Large intestine (tissue), 3 donors: Measurements from ENCODE around the gene PLA2G15. TPM values are rescaled to one million over a fixed set of nuclear protein-coding genes. Genes with fewer than 3 reads are reported as not detected.
"Not testable (repeated sequence)": the region's sequence is repeated elsewhere in the genome, so short reads cannot be mapped to it uniquely, and the experiment has no call there.

Experiments
- DNase-seq, 2 donors: peaks; one replicate each; pipeline versions ENCODE4 v3.0.0 to v3.0.0-alpha.2; 2013
- H3K27ac ChIP-seq: one replicate; pipeline ENCODE4 v1.5.1; 2013; ENCODE audit warnings: low read length
- H3K27me3 ChIP-seq: 2 replicates; pipeline ENCODE4 v1.6.1; 2013; ENCODE audit warnings: low read length; ENCODE audit not compliant: control insufficient read depth, insufficient read depth
- H3K36me3 ChIP-seq: 2 replicates; pipeline ENCODE4 v1.6.1; 2013; ENCODE audit warnings: low read length; ENCODE audit not compliant: control insufficient read depth, insufficient read depth
- H3K4me1 ChIP-seq: one replicate; pipeline ENCODE4 v1.6.1; 2013; ENCODE audit warnings: low read length; ENCODE audit not compliant: control insufficient read depth, insufficient read depth
- H3K4me3 ChIP-seq: one replicate; pipeline ENCODE4 v1.5.1; 2013; ENCODE audit warnings: low read length
- H3K9me3 ChIP-seq: one replicate; pipeline ENCODE4 v1.6.1; 2013; ENCODE audit warnings: mild to moderate bottlenecking, low read depth, low read length, moderate library complexity; ENCODE audit not compliant: control insufficient read depth
- WGBS: methylation state at CpG from one replicate; pipeline ENCODE4 v1.1.5; 2013; ENCODE audit warnings: low lambda C conversion rate; ENCODE audit not compliant: insufficient coverage; 5-methylcytosine and 5-hydroxymethylcytosine counted together
- polyA plus RNA-seq: library from polyadenylated mRNA; unstranded; fragments of 120-200 nt; gene quantifications from one replicate; pipeline ENCODE4 v1.2.1, GENCODE V29; 2013

PLA2G15 gene
- polyA plus RNA-seq, 1 donor, result 18.7 TPM

DNA sequence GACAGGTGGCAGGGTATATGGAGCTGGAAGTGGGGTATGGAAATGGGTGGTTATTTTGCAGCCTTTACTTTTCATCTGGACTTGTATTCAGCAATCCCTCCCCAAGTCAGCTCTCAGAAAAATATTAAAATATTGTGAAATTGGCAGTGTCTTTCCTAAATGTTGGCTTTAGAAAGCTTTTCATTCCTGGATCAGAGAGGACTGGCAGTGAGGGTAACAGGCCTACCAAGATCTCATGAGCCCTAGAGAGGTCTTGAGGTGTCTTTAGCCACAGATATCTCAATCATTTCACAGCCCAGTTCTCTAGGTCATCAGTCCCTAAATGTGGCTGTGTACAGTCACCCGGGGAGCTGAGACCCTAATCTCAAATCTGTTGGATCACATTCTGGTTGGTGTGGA is 43.1 kb downstream of the PLA2G15 start:
- no peak for DNase-seq
- no peak overlapping the region for H3K27ac ChIP-seq
- H3K27me3 ChIP-seq, result no peaks in the 10 kb centered on the region
- WGBS, result no CpG with 5 or more reads among the region's 1 CpG
- H3K4me1 ChIP-seq, result no peaks in the 10 kb centered on the region
- no peak overlapping the region for H3K4me3 ChIP-seq
- H3K36me3 ChIP-seq, result peaks cover 38% of the 10 kb centered on the region
- no peaks in the 10 kb centered on the region for H3K9me3 ChIP-seq

DNA sequence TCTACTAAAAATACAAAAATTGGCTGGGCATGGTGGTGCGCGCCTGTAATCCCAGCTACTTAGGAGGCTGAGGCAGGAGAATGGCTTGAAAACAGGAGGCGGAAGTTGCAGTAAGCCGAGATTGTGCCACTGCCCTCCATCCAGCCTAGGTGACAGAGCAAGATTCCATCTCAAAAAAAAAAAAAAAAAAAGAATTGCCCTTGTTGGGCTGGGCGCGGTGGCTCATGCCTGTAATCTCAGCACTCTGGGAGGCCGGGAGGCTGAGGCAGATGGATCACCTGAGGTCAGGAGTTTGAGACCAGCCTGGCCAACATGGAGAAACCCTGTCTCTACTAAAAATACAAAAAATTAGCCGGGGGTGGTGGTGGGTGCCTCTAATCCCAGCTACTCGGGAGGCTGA is 43.6 kb downstream of the PLA2G15 start:
- not testable (repeated sequence) for H3K27me3 ChIP-seq, H3K9me3 ChIP-seq, H3K4me1 ChIP-seq, DNase-seq, H3K27ac ChIP-seq, H3K4me3 ChIP-seq
- peaks cover 43% of the 10 kb centered on the region for H3K36me3 ChIP-seq
- no CpG with 5 or more reads among the region's 9 CpGs for WGBS

DNA sequence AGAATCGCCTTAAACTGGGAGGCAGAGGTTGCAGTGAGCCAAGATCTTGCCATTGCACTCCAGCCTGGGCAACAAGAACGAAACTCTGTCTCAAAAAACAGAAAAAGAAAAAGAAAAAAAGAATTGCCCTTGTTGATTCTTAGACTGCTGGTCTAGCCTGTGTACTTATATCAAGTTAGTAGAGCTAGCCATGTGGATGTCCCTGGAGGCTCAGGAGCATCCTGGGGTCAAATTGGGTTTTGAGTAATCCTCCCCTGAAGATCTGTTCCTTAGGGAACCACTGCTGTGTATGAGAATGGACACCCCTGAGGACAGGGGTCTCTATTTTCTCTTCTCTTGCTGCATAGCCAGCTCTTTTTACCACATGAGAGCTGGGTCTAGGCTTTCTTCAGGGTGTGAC is 44.0 kb downstream of the PLA2G15 start:
- H3K4me1 ChIP-seq, result no peaks in the 10 kb centered on the region
- no peak overlapping the region for H3K27ac ChIP-seq
- DNase-seq, result no peak
- peaks cover 43% of the 10 kb centered on the region for H3K36me3 ChIP-seq
- WGBS, result no CpG with 5 or more reads among the region's 2 CpGs
- H3K9me3 ChIP-seq, result no peaks in the 10 kb centered on the region
- H3K27me3 ChIP-seq, result no peaks in the 10 kb centered on the region
- no peak overlapping the region for H3K4me3 ChIP-seq

DNA sequence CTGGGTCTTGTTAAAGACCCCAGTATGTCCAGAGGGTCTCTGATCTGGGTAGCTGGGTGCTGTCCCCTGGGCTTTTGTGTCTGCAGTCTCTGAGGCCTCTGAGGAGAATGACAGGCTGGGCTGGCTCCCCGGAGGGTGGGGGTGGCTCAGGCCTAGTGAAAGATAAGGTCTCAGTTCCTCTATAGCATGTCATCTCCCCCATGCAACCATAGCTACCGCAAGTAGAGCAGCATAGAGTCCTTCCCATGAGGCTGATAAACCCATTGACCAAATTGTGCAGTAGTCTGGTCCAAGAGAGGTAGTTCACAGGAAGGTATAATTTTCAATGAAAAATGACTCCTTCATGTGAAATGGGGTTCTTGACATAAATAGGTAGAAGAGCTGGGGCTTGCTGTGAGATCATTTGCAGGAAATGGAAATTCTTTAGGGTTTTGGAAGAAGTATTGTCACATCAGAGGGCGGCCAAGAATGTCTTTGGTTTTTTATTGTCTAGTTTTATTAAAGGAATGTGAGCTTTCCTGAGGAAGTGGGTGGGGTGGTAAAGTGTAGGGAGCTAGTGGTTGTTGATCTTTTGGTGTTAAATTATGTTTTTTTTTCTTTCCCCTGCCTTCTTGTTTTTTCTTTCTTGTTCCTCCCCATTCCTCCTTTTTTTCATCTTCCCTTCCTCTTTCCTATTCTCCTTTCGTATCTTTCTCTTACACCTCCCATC is 44.6 kb downstream of the PLA2G15 start:
- H3K27me3 ChIP-seq, result no peaks in the 10 kb centered on the region
- no peaks in the 10 kb centered on the region for H3K9me3 ChIP-seq
- no peak overlapping the region for H3K27ac ChIP-seq
- peaks cover 48% of the 10 kb centered on the region for H3K36me3 ChIP-seq
- 85% methylated on average over 1 of the region's 4 CpGs for WGBS
- no peak overlapping the region for H3K4me3 ChIP-seq
- no peaks in the 10 kb centered on the region for H3K4me1 ChIP-seq
- DNase-seq, result no peak

DNA sequence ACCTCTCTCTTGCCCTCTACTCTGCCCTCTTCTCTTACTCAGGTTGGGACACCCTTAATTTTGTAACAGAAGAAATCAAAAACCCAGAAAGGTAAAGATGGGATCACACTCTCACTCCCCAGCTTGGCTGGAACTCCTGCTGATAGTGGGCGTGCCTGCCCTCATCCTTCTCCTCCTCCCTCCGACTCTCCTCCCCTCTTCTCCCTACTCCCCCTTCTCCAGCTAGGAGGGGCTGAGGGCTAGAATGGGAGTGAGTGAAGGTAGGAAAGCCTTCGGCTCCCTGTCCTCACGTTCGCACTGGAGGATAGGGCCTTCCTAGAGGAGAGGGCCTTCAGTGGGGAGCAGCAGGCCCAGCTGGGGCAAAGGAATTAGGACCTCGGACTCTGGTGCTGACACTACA is 45.3 kb downstream of the PLA2G15 start:
- no peak overlapping the region for H3K4me3 ChIP-seq
- no peak for DNase-seq
- no CpG with 5 or more reads among the region's 6 CpGs for WGBS
- no peaks in the 10 kb centered on the region for H3K27me3 ChIP-seq
- H3K27ac ChIP-seq, result no peak overlapping the region
- no peaks in the 10 kb centered on the region for H3K9me3 ChIP-seq
- H3K36me3 ChIP-seq, result peaks cover 49% of the 10 kb centered on the region
- no peaks in the 10 kb centered on the region for H3K4me1 ChIP-seq

DNA sequence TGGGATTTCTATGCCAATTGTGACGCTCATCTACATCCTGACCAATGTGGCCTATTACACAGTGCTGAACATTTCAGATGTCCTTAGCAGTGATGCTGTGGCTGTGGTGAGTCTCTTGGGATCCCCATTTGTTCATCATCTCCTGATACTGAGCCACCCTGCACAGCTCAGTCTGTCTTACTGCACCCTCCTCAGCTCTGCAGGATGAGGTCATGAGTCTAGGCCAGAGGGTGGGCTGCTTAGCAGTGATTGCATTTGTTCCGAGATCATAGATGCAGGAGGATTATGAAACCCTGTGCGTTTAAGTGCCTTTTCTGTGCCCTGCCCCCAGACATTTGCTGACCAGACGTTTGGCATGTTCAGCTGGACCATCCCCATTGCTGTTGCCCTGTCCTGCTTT is 46.1 kb downstream of the PLA2G15 start:
- no peaks in the 10 kb centered on the region for H3K9me3 ChIP-seq
- H3K27ac ChIP-seq, result no peak overlapping the region
- no CpG with 5 or more reads among the region's 4 CpGs for whole genome bisulfite sequencing
- peaks cover 54% of the 10 kb centered on the region for H3K36me3 ChIP-seq
- no peak for DNase-seq
- no peak overlapping the region for H3K4me3 ChIP-seq
- no peaks in the 10 kb centered on the region for H3K4me1 ChIP-seq
- H3K27me3 ChIP-seq, result no peaks in the 10 kb centered on the region

DNA sequence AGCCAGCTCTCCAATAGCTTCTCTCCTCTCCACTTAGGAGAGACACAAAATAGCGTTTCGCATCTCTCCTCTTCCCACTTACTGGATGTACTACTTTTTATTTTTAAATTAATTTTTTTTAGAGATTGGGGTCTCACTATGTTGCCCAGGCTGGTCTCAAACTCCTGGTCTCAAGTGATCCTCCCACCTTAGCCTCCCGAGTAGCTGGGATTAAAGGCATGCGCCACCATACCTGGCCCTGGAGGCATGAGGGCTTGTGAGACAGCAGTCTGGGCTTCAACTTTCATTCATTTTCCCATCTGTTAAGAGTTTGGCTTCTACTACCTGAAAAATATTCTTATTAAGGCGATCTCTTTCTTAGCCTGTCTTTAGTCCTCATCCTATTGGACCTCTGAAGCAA is 47.3 kb downstream of the PLA2G15 start:
- 100% methylated on average over 1 of the region's 5 CpGs for WGBS
- H3K27me3 ChIP-seq, result no peaks in the 10 kb centered on the region
- H3K36me3 ChIP-seq, result peaks cover 63% of the 10 kb centered on the region

DNA sequence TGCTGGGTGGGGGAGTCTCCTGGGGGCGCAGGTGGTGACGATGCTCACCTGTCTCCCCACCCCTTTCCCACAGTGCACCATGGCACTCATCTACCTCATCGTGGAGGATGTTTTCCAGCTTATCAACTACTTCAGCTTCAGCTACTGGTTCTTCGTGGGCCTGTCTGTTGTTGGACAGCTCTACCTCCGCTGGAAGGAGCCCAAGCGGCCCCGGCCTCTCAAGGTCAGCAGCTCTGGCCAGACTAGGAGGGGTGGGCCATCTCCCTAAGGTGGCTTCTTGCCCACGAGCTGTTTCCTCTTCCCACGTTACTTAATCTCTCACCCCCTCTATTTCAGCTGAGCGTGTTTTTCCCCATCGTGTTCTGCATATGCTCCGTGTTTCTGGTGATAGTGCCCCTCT is 51.1 kb downstream of the PLA2G15 start:
- Histone ChIP-seq H3K36me3 (peaks cover 81% of the 10 kb centered on the region), H3K9me3 (no peaks in the 10 kb centered on the region), H3K4me3 (no peak overlapping the region), H3K27me3 (no peaks in the 10 kb centered on the region), H3K27ac (no peak overlapping the region), H3K4me1 (peaks cover 5% of the 10 kb centered on the region)
- no peak for DNase-seq
- WGBS, result 96% methylated on average over 4 of the region's 12 CpGs

More for the DNA sequence above, 47.3 kb downstream of the PLA2G15 start:
- no peak for DNase-seq
- H3K27ac ChIP-seq, result no peak overlapping the region
- no peaks in the 10 kb centered on the region for H3K4me1 ChIP-seq
- H3K4me3 ChIP-seq, result no peak overlapping the region
- no peaks in the 10 kb centered on the region for H3K9me3 ChIP-seq

DNA sequence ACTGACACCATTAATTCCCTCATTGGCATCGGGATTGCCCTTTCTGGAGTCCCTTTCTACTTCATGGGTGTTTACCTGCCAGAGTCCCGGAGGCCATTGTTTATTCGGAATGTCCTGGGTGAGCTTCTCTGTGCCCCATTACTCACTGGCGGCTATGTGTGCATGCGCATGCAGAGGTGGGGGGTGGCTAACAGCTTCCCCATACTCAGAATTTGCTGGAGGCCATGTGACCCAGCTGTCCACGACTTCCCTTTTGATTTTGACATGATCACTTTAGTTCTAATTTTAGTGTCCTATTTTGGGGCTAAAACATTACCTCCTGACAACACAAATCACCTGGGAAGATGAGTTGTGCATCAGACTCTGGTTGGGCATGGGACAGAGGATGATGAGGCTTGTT is 51.5 kb downstream of the PLA2G15 start:
- H3K4me1 ChIP-seq, result peaks cover 5% of the 10 kb centered on the region
- no peak for DNase-seq
- peaks cover 80% of the 10 kb centered on the region for H3K36me3 ChIP-seq
- H3K9me3 ChIP-seq, result no peaks in the 10 kb centered on the region
- no CpG with 5 or more reads among the region's 6 CpGs for WGBS
- H3K27ac ChIP-seq, result no peak overlapping the region
- H3K4me3 ChIP-seq, result no peak overlapping the region
- no peaks in the 10 kb centered on the region for H3K27me3 ChIP-seq

DNA sequence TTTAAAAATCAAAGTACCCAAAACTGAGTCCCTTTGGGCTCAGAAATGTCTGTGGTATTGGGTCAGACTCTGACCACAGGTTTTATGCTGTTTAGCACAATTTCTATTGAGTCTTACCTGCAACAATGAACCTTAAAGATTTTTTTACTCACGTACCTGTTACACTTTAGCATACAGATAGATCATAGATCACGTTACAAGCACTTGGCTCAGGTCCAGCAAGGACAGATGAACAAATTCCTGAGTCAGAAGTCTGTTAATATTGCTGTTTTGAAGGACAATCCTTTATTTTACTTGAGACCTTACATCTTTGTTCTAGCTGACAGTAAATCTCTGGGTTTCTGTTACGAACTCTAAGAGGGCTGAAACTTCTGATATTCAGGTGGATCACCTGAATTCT is 52.7 kb downstream of the PLA2G15 start:
- Histone ChIP-seq H3K27me3 (no peaks in the 10 kb centered on the region), H3K36me3 (peaks cover 82% of the 10 kb centered on the region), H3K4me1 (peaks cover 5% of the 10 kb centered on the region), H3K4me3 (no peak overlapping the region), H3K27ac (no peak overlapping the region), H3K9me3 (no peaks in the 10 kb centered on the region)
- WGBS, result 26% methylated on average over 2 of the region's 3 CpGs
- DNase-seq, result peak; percentile 28 to 61

DNA sequence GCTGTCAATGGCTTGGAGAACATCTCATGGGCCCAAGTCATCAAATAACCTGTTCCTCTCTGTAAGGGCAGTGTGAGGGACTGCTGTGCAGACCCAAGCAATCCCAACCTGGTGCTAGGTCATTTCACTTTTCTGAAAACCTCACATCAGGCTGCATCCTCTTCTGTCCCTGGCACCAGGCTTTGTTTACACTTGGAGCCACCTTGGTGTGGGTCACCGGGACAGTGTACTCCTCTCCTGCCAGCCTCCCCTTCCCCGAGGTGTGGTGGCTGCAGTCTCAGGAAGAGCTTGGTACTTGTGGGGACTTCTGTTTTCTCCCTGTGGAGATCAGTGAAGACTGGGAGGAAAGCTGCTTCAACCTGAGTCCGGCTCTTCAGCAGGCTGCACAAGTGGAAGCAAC is 53.1 kb downstream of the PLA2G15 start:
- H3K4me1 ChIP-seq, result peaks cover 5% of the 10 kb centered on the region
- no CpG with 5 or more reads among the region's 3 CpGs for WGBS
- H3K27ac ChIP-seq, result no peak overlapping the region
- H3K27me3 ChIP-seq, result no peaks in the 10 kb centered on the region
- H3K4me3 ChIP-seq, result no peak overlapping the region
- peaks cover 83% of the 10 kb centered on the region for H3K36me3 ChIP-seq
- DNase-seq, result no peak
- H3K9me3 ChIP-seq, result no peaks in the 10 kb centered on the region
